K562 (cell line): ENCODE data around the gene ANAPC16.

Experiments
- HOMEZ ChIP-seq: fragments of 250-450 bp; sonication (Bioruptor Pico); IDR thresholded peaks from 2 replicates; pipeline ENCODE4 v1.4.0; 2020; ENCODE audit warnings: mild to moderate bottlenecking, moderate library complexity
- POLR2AphosphoS2 ChIP-seq: IDR thresholded peaks from 2 replicates; pipeline ENCODE4 v1.6.1; 2012; ENCODE audit warnings: low read length, improper control_type of control experiment
- RCOR1 ChIP-seq, 2 experiments: IDR thresholded peaks; 2 replicates each; pipeline ENCODE4 v1.6.1; 2012; ENCODE audit warnings: low read depth in 2 of 2, low read length in 2 of 2, borderline replicate concordance in 1 of 2, improper control_type of control experiment in 1 of 2
- SMAD3 ChIP-seq: fragments of 450-650 bp; formaldehyde crosslinking; conservative IDR thresholded peaks from 2 replicates; pipeline ENCODE4 v1.4.0; 2020; ENCODE audit warnings: mild to moderate bottlenecking
- TCF7 ChIP-seq: sonication (generic); IDR thresholded peaks from 2 replicates; pipeline ENCODE4 v1.6.1; 2016; ENCODE audit warnings: antibody characterized with exemption, borderline replicate concordance
- TF ChIP-seq, protein P1 (sequence below), 3 experiments: IDR thresholded peaks in 2 of 3; conservative IDR thresholded peaks in 1 of 3; 2 replicates each; pipeline ENCODE4 v1.5.1; 2011 to 2012; ENCODE audit warnings: low read length in 3 of 3, mild to moderate bottlenecking in 3 of 3, control low read depth in 2 of 3, improper control_type of control experiment in 1 of 3, inconsistent platforms in 1 of 3, low read depth in 1 of 3, mixed read lengths in 1 of 3, moderate library complexity in 1 of 3; ENCODE audit not compliant: insufficient read depth in 2 of 3
- TF ChIP-seq, protein P2 (sequence below), 2 experiments: fragments of 450-650 bp; IDR thresholded peaks; 2 replicates each; pipeline ENCODE4 v1.6.1; 2016

GRCh38 chr10:72223743-72224101 is 7.9 kb downstream of the ANAPC16 start:
- TF ChIP-seq, protein P1, sequence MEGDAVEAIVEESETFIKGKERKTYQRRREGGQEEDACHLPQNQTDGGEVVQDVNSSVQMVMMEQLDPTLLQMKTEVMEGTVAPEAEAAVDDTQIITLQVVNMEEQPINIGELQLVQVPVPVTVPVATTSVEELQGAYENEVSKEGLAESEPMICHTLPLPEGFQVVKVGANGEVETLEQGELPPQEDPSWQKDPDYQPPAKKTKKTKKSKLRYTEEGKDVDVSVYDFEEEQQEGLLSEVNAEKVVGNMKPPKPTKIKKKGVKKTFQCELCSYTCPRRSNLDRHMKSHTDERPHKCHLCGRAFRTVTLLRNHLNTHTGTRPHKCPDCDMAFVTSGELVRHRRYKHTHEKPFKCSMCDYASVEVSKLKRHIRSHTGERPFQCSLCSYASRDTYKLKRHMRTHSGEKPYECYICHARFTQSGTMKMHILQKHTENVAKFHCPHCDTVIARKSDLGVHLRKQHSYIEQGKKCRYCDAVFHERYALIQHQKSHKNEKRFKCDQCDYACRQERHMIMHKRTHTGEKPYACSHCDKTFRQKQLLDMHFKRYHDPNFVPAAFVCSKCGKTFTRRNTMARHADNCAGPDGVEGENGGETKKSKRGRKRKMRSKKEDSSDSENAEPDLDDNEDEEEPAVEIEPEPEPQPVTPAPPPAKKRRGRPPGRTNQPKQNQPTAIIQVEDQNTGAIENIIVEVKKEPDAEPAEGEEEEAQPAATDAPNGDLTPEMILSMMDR (IDR thresholded peaks at IDR 0.05 in 2 of 3, conservative IDR thresholded peaks at IDR 0.05 in 1 of 3; ENCODE audit: insufficient read depth in 2 of 3, low read depth in 1 of 3, low read length in 3 of 3) = no peak
- TF ChIP-seq TCF7 (no peak), RCOR1 (IDR thresholded peaks at IDR 0.05; ENCODE audit: borderline replicate concordance in 1 of 2, low read depth in 2 of 2, low read length in 2 of 2) (no peak), POLR2AphosphoS2 (no peak), HOMEZ (CRISPR knock-in tag) (no peak), SMAD3 (no peak)
- TF ChIP-seq, protein P2, sequence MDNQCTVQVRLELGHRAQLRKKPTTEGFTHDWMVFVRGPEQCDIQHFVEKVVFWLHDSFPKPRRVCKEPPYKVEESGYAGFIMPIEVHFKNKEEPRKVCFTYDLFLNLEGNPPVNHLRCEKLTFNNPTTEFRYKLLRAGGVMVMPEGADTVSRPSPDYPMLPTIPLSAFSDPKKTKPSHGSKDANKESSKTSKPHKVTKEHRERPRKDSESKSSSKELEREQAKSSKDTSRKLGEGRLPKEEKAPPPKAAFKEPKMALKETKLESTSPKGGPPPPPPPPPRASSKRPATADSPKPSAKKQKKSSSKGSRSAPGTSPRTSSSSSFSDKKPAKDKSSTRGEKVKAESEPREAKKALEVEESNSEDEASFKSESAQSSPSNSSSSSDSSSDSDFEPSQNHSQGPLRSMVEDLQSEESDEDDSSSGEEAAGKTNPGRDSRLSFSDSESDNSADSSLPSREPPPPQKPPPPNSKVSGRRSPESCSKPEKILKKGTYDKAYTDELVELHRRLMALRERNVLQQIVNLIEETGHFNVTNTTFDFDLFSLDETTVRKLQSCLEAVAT (IDR thresholded peaks at IDR 0.05) = no peak
